NCI-H2171 (cell line): ENCODE data around the gene ATP6V0A4.
"Not testable (repeated sequence)": the region's sequence is repeated elsewhere in the genome, so short reads cannot be mapped to it uniquely, and the experiment has no call there.

Experiments
- DNase-seq: peaks from one replicate; lab custom pipeline; 2025; lab: John Stamatoyannopoulos, UW

Gene ATP6V0A4

GRCh38 chr7:138699661-138700060 is 98.3 kb downstream of the ATP6V0A4 start:
- no peak for DNase-seq

GRCh38 chr7:138698281-138698680 is 99.7 kb downstream of the ATP6V0A4 start:
- DNase-seq = no peak

GRCh38 chr7:138697535-138698182 is 100.3 kb downstream of the ATP6V0A4 start:
- no peak for DNase-seq

GRCh38 chr7:138695776-138696175 is 102.2 kb downstream of the ATP6V0A4 start:
- not testable (repeated sequence) for DNase-seq

GRCh38 chr7:138695106-138695505 is 102.9 kb downstream of the ATP6V0A4 start:
- DNase-seq = no peak

GRCh38 chr7:138691178-138691577 is 106.8 kb downstream of the ATP6V0A4 start:
- DNase-seq = no peak

- DNase-seq = no peak
These were observed 107.5 kb downstream of the ATP6V0A4 start for GRCh38 chr7:138690495-138690894.

- not testable (repeated sequence) for DNase-seq
These were observed 110.0 kb downstream of the ATP6V0A4 start for GRCh38 chr7:138688037-138688436.

- DNase-seq = no peak
These were observed 113.7 kb downstream of the ATP6V0A4 start for GRCh38 chr7:138684340-138684739.

- DNase-seq = no peak
These were observed 118.2 kb downstream of the ATP6V0A4 start for GRCh38 chr7:138679793-138680192.

GRCh38 chr7:138670594-138670993 is 127.4 kb downstream of the ATP6V0A4 start:
- DNase-seq = no peak

GRCh38 chr7:138669364-138669763 is 128.6 kb downstream of the ATP6V0A4 start:
- DNase-seq = no peak

- DNase-seq = no peak
These were observed 129.1 kb downstream of the ATP6V0A4 start for GRCh38 chr7:138668946-138669345.

- DNase-seq = no peak
These were observed 129.8 kb downstream of the ATP6V0A4 start for GRCh38 chr7:138668229-138668596.

GRCh38 chr7:138667535-138668228 is 130.3 kb downstream of the ATP6V0A4 start:
- no peak for DNase-seq

- DNase-seq = no peak
These were observed 131.6 kb downstream of the ATP6V0A4 start for GRCh38 chr7:138666385-138666784.

- DNase-seq = no peak
These were observed 132.3 kb downstream of the ATP6V0A4 start for GRCh38 chr7:138665669-138666140.

GRCh38 chr7:138665249-138665648 is 132.7 kb downstream of the ATP6V0A4 start:
- DNase-seq = no peak

- DNase-seq = peak; percentile 1
These were observed 134.0 kb downstream of the ATP6V0A4 start for GRCh38 chr7:138663725-138664710.

GRCh38 chr7:138662991-138663320 is 135.0 kb downstream of the ATP6V0A4 start:
- DNase-seq = no peak

GRCh38 chr7:138662076-138662990 is 135.7 kb downstream of the ATP6V0A4 start:
- DNase-seq = no peak
